Breast epithelium (tissue), 4 donors: Measurements from ENCODE around the gene TGFBR1. TPM values are rescaled to one million over a fixed set of nuclear protein-coding genes. Genes with fewer than 3 reads are reported as not detected.

Source experiments
- DNase-seq, 2 donors: peaks; one replicate each; pipeline ENCODE4 v3.0.0-alpha.2; 2019; ENCODE audit warnings: low spot score in 2 of 2
- H3K27ac ChIP-seq, 2 donors: fragments of 200-600 bp; sonication (generic) in 1 of 2; one replicate each; pipeline ENCODE4 v1.5.1; 2016 to 2019; ENCODE audit warnings: mild to moderate bottlenecking in 1 of 2
- H3K27me3 ChIP-seq, 2 donors: fragments of 200-600 bp; sonication (generic) in 1 of 2; one replicate each; pipeline versions ENCODE4 v1.5.1 to v1.6.0; 2017 to 2019; ENCODE audit warnings: control low read depth in 1 of 2, mild to moderate bottlenecking in 1 of 2
- H3K36me3 ChIP-seq: fragments of 200-600 bp; one replicate; pipeline ENCODE4 v1.5.1; 2019
- H3K4me1 ChIP-seq, 2 donors: fragments of 200-600 bp; sonication (generic); one replicate each; pipeline ENCODE4 v1.5.1; 2016 to 2019; ENCODE audit warnings: control low read depth in 1 of 2
- H3K4me3 ChIP-seq, 3 donors: fragments of 200-600 bp; sonication (generic); 1 replicate in 2 of 3; 2 replicates in 1 of 3; pipeline ENCODE4 v1.5.1; 2016 to 2019; ENCODE audit warnings: mild to moderate bottlenecking in 3 of 3, moderate library complexity in 2 of 3
- H3K9me3 ChIP-seq, 2 donors: fragments of 200-600 bp; sonication (generic) in 1 of 2; one replicate each; pipeline ENCODE4 v1.5.1; 2016 to 2019; ENCODE audit warnings: control low read depth in 1 of 2
- CTCF ChIP-seq, 3 donors: fragments of 450-650 bp; IDR thresholded peaks; one replicate each; pipeline ENCODE4 v1.5.1; 2016 to 2017; ENCODE audit warnings: antibody characterized with exemption in 3 of 3, mild to moderate bottlenecking in 3 of 3, moderate library complexity in 3 of 3
- POLR2A ChIP-seq: fragments of 450-650 bp; IDR thresholded peaks from one replicate; pipeline ENCODE4 v1.6.1; 2016; ENCODE audit warnings: antibody characterized with exemption, mild to moderate bottlenecking, moderate library complexity
- POLR2AphosphoS5 ChIP-seq, 3 donors: sonication (generic); formaldehyde crosslinking; IDR thresholded peaks; one replicate each; pipeline ENCODE4 v1.6.1; 2017; ENCODE audit warnings: antibody characterized with exemption in 3 of 3
- intact Hi-C: fragments of 100-400 bp; cut with DNase I; formaldehyde crosslinking; loops from one replicate; pipeline ENCODE4 v1.15.1; 2023; ENCODE audit warnings: low total_unique reads
- total RNA-seq, 3 donors: library from RNA; depleted of rRNA; stranded (reverse); fragments of >200 nt; gene quantifications; one replicate each; pipeline ENCODE4 v1.1.0, GENCODE V29; 2016

The TGFBR1 gene
- total RNA-seq, 3 donors from 2014 or later = 33.1 to 35.4 (median 34.5) TPM

- Histone ChIP-seq H3K4me1 (no peaks in the 10 kb centered on the region), H3K36me3 (no peaks in the 10 kb centered on the region), H3K27ac (peak overlapping the region; percentile 3 to 33), H3K9me3 (no peaks in the 10 kb centered on the region), H3K27me3 (no peaks in the 10 kb centered on the region), H3K4me3 (no peak overlapping the region)
- intact Hi-C loops = no loop called here
- DNase-seq = no peak
- no peak for TF ChIP-seq POLR2AphosphoS5 (IDR thresholded peaks at IDR 0.05)
Observed at GRCh38 chr9:99176527-99177013, 71.7 kb downstream of the TGFBR1 start.

- Histone ChIP-seq H3K4me3 (no peak overlapping the region), H3K27me3 (no peaks in the 10 kb centered on the region), H3K36me3 (no peaks in the 10 kb centered on the region), H3K9me3 (no peaks in the 10 kb centered on the region), H3K27ac (no peak overlapping the region), H3K4me1 (no peaks in the 10 kb centered on the region)
- DNase-seq = no peak
- TF ChIP-seq CTCF (IDR thresholded peaks at IDR 0.05) (no peak), POLR2A (no peak), POLR2AphosphoS5 (IDR thresholded peaks at IDR 0.05) (no peak)
- intact Hi-C loops = no loop called here
Observed at GRCh38 chr9:99177576-99178366, 72.9 kb downstream of the TGFBR1 start.

GRCh38 chr9:99178912-99179872 lies 74.3 kb downstream of the TGFBR1 start:
- TF ChIP-seq CTCF (IDR thresholded peaks at IDR 0.05) = no peak
- TF ChIP-seq POLR2AphosphoS5 (IDR thresholded peaks at IDR 0.05) = no peak
- TF ChIP-seq POLR2A = no peak
- Histone ChIP-seq H3K27me3 (no peaks in the 10 kb centered on the region), H3K4me3 (no peak overlapping the region), H3K9me3 (no peaks in the 10 kb centered on the region), H3K4me1 (no peaks in the 10 kb centered on the region), H3K27ac (no peak overlapping the region), H3K36me3 (no peaks in the 10 kb centered on the region)
- intact Hi-C loops = no loop called here
- DNase-seq = no peak

GRCh38 chr9:99180199-99180598 lies 75.3 kb downstream of the TGFBR1 start:
- no peak overlapping the region for H3K27ac ChIP-seq
- no peaks in the 10 kb centered on the region for H3K9me3 ChIP-seq
- no peak overlapping the region for H3K4me3 ChIP-seq
- H3K4me1 ChIP-seq = peaks cover 0 to 6% of the 10 kb centered on the region in 2 donors
- H3K27me3 ChIP-seq = no peaks in the 10 kb centered on the region
- intact Hi-C loops = no loop called here
- no peak for TF ChIP-seq POLR2AphosphoS5 (IDR thresholded peaks at IDR 0.05)
- H3K36me3 ChIP-seq = no peaks in the 10 kb centered on the region
- DNase-seq = no peak

- no peak overlapping the region for H3K4me3 ChIP-seq
- no peak for DNase-seq
- no peaks in the 10 kb centered on the region for H3K27me3 ChIP-seq
- no peaks in the 10 kb centered on the region for H3K36me3 ChIP-seq
- H3K4me1 ChIP-seq = peaks cover 0 to 6% of the 10 kb centered on the region in 2 donors
- H3K9me3 ChIP-seq = no peaks in the 10 kb centered on the region
- intact Hi-C loops = no loop called here
- H3K27ac ChIP-seq = no peak overlapping the region
- TF ChIP-seq POLR2AphosphoS5 (IDR thresholded peaks at IDR 0.05) (no peak), CTCF (IDR thresholded peaks at IDR 0.05) (no peak), POLR2A (no peak)
Observed at GRCh38 chr9:99180662-99181061, 75.7 kb downstream of the TGFBR1 start.
